ENCODE data around the gene DGUOK.
A peak's percentile ranks its signal among the peaks of the same experiment; 100 is the strongest.
"Not testable (repeated sequence)": the region's sequence is repeated elsewhere in the genome, so short reads cannot be mapped to it uniquely, and the experiment has no call there.

DGUOK gene

GRCh38 chr2:73925033-73925704, 1.5 kb upstream of the DGUOK start:
- DNase-seq, result no peak

- peak; percentile 34 for DNase-seq
Observed at GRCh38 chr2:73925853-73926492, 707 bp upstream of the DGUOK start.

- DNase-seq, result no peak
Observed at GRCh38 chr2:73927344-73927743, 664 bp downstream of the DGUOK start.

- no peak for DNase-seq
Observed at GRCh38 chr2:73928963-73929347, 2.3 kb downstream of the DGUOK start.

GRCh38 chr2:73930386-73930785, 3.7 kb downstream of the DGUOK start:
- no peak for DNase-seq

- no peak for DNase-seq
Observed at GRCh38 chr2:73931531-73932500, 5.1 kb downstream of the DGUOK start.

- no peak for DNase-seq
Observed at GRCh38 chr2:73933194-73933593, 6.5 kb downstream of the DGUOK start.

- DNase-seq, result no peak
Observed at GRCh38 chr2:73935641-73936040, 9.0 kb downstream of the DGUOK start.

GRCh38 chr2:73937103-73937885, 10.6 kb downstream of the DGUOK start:
- DNase-seq, result no peak

GRCh38 chr2:73937899-73938298, 11.2 kb downstream of the DGUOK start:
- no peak for DNase-seq

- DNase-seq, result no peak
Observed at GRCh38 chr2:73938718-73939352, 12.2 kb downstream of the DGUOK start.

GRCh38 chr2:73939419-73939818, 12.7 kb downstream of the DGUOK start:
- DNase-seq, result no peak

- not testable (repeated sequence) for DNase-seq
Observed at GRCh38 chr2:73940066-73940465, 13.4 kb downstream of the DGUOK start.

- no peak for DNase-seq
Observed at GRCh38 chr2:73942664-73943063, 16.0 kb downstream of the DGUOK start.

GRCh38 chr2:73944714-73945113, 18.0 kb downstream of the DGUOK start:
- no peak for DNase-seq

GRCh38 chr2:73946215-73946614, 19.5 kb downstream of the DGUOK start:
- DNase-seq, result no peak

- no peak for DNase-seq
Observed at GRCh38 chr2:73946666-73947065, 20.0 kb downstream of the DGUOK start.

GRCh38 chr2:73947412-73948018, 20.8 kb downstream of the DGUOK start:
- no peak for DNase-seq

GRCh38 chr2:73949802-73950201, 23.1 kb downstream of the DGUOK start:
- no peak for DNase-seq

GRCh38 chr2:73952499-73953446, 26.1 kb downstream of the DGUOK start:
- no peak for DNase-seq
